Measurements from ENCODE around the gene PEX14.

- no peak for TF ChIP-seq NFE2L1 (CRISPR knock-in tag; IDR thresholded peaks at IDR 0.05)
- TF ChIP-seq FOXK1 (CRISPR knock-in tag; IDR thresholded peaks at IDR 0.05): no peak
- no peak for TF ChIP-seq JUN (CRISPR knock-in tag; IDR thresholded peaks at IDR 0.05)
- TF ChIP-seq CREM (CRISPR knock-in tag; IDR thresholded peaks at IDR 0.05): no peak
- TF ChIP-seq CTCF (IDR thresholded peaks at IDR 0.05): no peak
Measured at GRCh38 chr1:10561955-10562354, 87.2 kb downstream of the PEX14 start.

Measured in WTC11 (cell line).